ENCODE data around the gene WHRN.

WHRN gene

GRCh38 chr9:114505187-114506081 is at the start of gene WHRN:
WHRN (minus strand) TSS chr9:114505473; CDS start chr9:114504801, 672 bp downstream.
- DNase-seq: no peak

GRCh38 chr9:114553202-114553601 is 47.9 kb upstream of the WHRN start:
- DNase-seq: no peak

GRCh38 chr9:114552706-114553105 is 47.4 kb upstream of the WHRN start:
- DNase-seq: no peak

GRCh38 chr9:114551750-114552685 is 46.7 kb upstream of the WHRN start:
- DNase-seq: no peak

- no peak for DNase-seq
Observed at GRCh38 chr9:114549697-114550330, 44.5 kb upstream of the WHRN start.

GRCh38 chr9:114546851-114547250 is 41.6 kb upstream of the WHRN start:
- no peak for DNase-seq

GRCh38 chr9:114545055-114545454 is 39.8 kb upstream of the WHRN start:
- no peak for DNase-seq

- DNase-seq: no peak
Observed at GRCh38 chr9:114539701-114540380, 34.6 kb upstream of the WHRN start.

GRCh38 chr9:114538241-114538640 is 33.0 kb upstream of the WHRN start:
- DNase-seq: no peak

- no peak for DNase-seq
Observed at GRCh38 chr9:114532561-114533237, 27.4 kb upstream of the WHRN start.

GRCh38 chr9:114529285-114529684 is 24.0 kb upstream of the WHRN start:
- no peak for DNase-seq

- no peak for DNase-seq
Observed at GRCh38 chr9:114526807-114527206, 21.5 kb upstream of the WHRN start.

- no peak for DNase-seq
Observed at GRCh38 chr9:114525513-114525912, 20.2 kb upstream of the WHRN start.

- no peak for DNase-seq
Observed at GRCh38 chr9:114524247-114524681, 19.0 kb upstream of the WHRN start.

- no peak for DNase-seq
Observed at GRCh38 chr9:114522847-114523246, 17.6 kb upstream of the WHRN start.

- DNase-seq: no peak
Observed at GRCh38 chr9:114522286-114522685, 17.0 kb upstream of the WHRN start.

- no peak for DNase-seq
Observed at GRCh38 chr9:114521846-114522245, 16.6 kb upstream of the WHRN start.

- no peak for DNase-seq
Observed at GRCh38 chr9:114518599-114519022, 13.3 kb upstream of the WHRN start.

- no peak for DNase-seq
Observed at GRCh38 chr9:114518120-114518519, 12.8 kb upstream of the WHRN start.

- no peak for DNase-seq
Observed at GRCh38 chr9:114516913-114517312, 11.6 kb upstream of the WHRN start.

- no peak for DNase-seq
Observed at GRCh38 chr9:114515528-114515927, 10.3 kb upstream of the WHRN start.

GRCh38 chr9:114513959-114514267 is 8.6 kb upstream of the WHRN start:
- no peak for DNase-seq

All from NCI-H524 treated with DMSO at 0.1 percent for 48 hours (cell line).